Measurements from ENCODE around the gene PGF.

PGF gene

GRCh38 chr14:74978416-74978947 is 23.1 kb upstream of the PGF start:
- Histone ChIP-seq H3K4me1 (ENCODE audit: control insufficient read depth, insufficient read depth, low read length, poor library complexity, severe bottlenecking) (peaks cover 53% of the 10 kb centered on the region), H3K4me3 (ENCODE audit: extremely low read depth, insufficient read depth, low read length, poor library complexity, severe bottlenecking) (no peak overlapping the region), H3K9me3 (ENCODE audit: control insufficient read depth, low read length) (no peaks in the 10 kb centered on the region), H3K36me3 (ENCODE audit: control insufficient read depth, insufficient read depth, low read length) (no peaks in the 10 kb centered on the region), H3K27ac (ENCODE audit: low read depth, low read length, severe bottlenecking) (no peak overlapping the region)
- WGBS, 2 experiments (ENCODE audit: insufficient coverage in 2 of 2) = 48 to 70% methylated on average over 6 to 7 of the region's 11 CpGs

GRCh38 chr14:74977901-74978385 is 22.5 kb upstream of the PGF start:
- WGBS, 2 experiments (ENCODE audit: insufficient coverage in 2 of 2) = 53 to 77% methylated on average over 2 to 3 of the region's 6 CpGs
- H3K27ac ChIP-seq (ENCODE audit: low read depth, low read length, severe bottlenecking) = no peak overlapping the region
- peaks cover 58% of the 10 kb centered on the region for H3K4me1 ChIP-seq (ENCODE audit: control insufficient read depth, insufficient read depth, low read length, poor library complexity, severe bottlenecking)
- no peaks in the 10 kb centered on the region for H3K36me3 ChIP-seq (ENCODE audit: control insufficient read depth, insufficient read depth, low read length)
- H3K4me3 ChIP-seq (ENCODE audit: extremely low read depth, insufficient read depth, low read length, poor library complexity, severe bottlenecking) = no peak overlapping the region
- no peaks in the 10 kb centered on the region for H3K9me3 ChIP-seq (ENCODE audit: control insufficient read depth, low read length)

GRCh38 chr14:74977164-74977900 is 21.9 kb upstream of the PGF start:
- Histone ChIP-seq H3K9me3 (ENCODE audit: control insufficient read depth, low read length) (no peaks in the 10 kb centered on the region), H3K4me1 (ENCODE audit: control insufficient read depth, insufficient read depth, low read length, poor library complexity, severe bottlenecking) (peaks cover 56% of the 10 kb centered on the region), H3K4me3 (ENCODE audit: extremely low read depth, insufficient read depth, low read length, poor library complexity, severe bottlenecking) (no peak overlapping the region), H3K36me3 (ENCODE audit: control insufficient read depth, insufficient read depth, low read length) (no peaks in the 10 kb centered on the region), H3K27ac (ENCODE audit: low read depth, low read length, severe bottlenecking) (no peak overlapping the region)
- WGBS, 2 experiments (ENCODE audit: insufficient coverage in 2 of 2) = 93 to 94% methylated on average over 10 to 11 of the region's 12 CpGs

DNA sequence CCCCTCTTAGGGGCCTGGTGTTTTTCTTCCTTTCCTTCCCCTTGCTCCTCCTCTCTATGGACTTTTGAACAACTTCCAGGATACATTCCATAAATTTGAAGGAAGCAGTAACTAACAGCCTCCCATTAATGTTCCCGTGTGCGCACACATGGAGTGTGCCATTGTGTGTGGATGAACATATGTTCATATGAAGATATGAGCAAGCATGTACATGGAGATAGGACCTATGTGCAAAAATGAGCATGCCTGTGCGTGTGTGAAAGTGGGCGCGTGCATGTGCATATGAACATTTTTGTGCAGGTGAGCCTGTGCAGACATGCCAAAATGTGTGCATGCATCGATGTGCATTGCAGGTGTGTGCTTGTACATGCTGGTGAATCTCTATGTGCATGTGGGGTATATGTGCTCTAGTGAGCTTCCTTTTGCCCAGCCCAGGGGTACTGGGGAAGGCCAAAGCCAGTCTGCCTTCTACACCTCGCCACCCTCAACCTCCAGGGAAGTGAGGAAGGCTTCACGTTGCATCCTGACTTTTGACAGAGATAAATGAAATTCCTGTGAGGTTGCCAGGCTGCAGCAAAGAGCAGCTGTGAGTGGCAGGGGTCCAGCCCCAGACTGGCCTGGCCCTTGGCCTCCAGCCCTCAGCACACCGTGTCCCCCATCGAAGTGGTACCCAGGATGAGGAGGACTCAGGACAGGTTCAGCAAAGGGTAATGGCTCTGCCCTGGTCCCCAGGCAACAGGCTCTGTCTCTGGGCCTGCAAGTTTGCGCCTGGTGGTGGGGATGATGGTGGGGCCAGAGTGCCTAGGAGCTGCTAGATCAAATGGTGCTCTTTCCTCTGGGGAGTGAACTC is 21.1 kb upstream of the PGF start:
- Histone ChIP-seq H3K36me3 (ENCODE audit: control insufficient read depth, insufficient read depth, low read length) (no peaks in the 10 kb centered on the region), H3K4me1 (ENCODE audit: control insufficient read depth, insufficient read depth, low read length, poor library complexity, severe bottlenecking) (peaks cover 52% of the 10 kb centered on the region), H3K27ac (ENCODE audit: low read depth, low read length, severe bottlenecking) (no peak overlapping the region), H3K9me3 (ENCODE audit: control insufficient read depth, low read length) (no peaks in the 10 kb centered on the region), H3K4me3 (ENCODE audit: extremely low read depth, insufficient read depth, low read length, poor library complexity, severe bottlenecking) (no peak overlapping the region)
- WGBS, 2 experiments (ENCODE audit: insufficient coverage in 2 of 2) = 91 to 92% methylated on average over 8 to 10 of the region's 11 CpGs

- Histone ChIP-seq H3K4me1 (ENCODE audit: control insufficient read depth, insufficient read depth, low read length, poor library complexity, severe bottlenecking) (peaks cover 40% of the 10 kb centered on the region), H3K27ac (ENCODE audit: low read depth, low read length, severe bottlenecking) (no peak overlapping the region), H3K4me3 (ENCODE audit: extremely low read depth, insufficient read depth, low read length, poor library complexity, severe bottlenecking) (no peak overlapping the region), H3K36me3 (ENCODE audit: control insufficient read depth, insufficient read depth, low read length) (no peaks in the 10 kb centered on the region), H3K9me3 (ENCODE audit: control insufficient read depth, low read length) (no peaks in the 10 kb centered on the region)
- WGBS, 2 experiments (ENCODE audit: insufficient coverage in 2 of 2) = 88 to 99% methylated on average over 5 to 9 of the region's 12 CpGs
These were observed 19.8 kb upstream of the PGF start for GRCh38 chr14:74975059-74975810.

DNA sequence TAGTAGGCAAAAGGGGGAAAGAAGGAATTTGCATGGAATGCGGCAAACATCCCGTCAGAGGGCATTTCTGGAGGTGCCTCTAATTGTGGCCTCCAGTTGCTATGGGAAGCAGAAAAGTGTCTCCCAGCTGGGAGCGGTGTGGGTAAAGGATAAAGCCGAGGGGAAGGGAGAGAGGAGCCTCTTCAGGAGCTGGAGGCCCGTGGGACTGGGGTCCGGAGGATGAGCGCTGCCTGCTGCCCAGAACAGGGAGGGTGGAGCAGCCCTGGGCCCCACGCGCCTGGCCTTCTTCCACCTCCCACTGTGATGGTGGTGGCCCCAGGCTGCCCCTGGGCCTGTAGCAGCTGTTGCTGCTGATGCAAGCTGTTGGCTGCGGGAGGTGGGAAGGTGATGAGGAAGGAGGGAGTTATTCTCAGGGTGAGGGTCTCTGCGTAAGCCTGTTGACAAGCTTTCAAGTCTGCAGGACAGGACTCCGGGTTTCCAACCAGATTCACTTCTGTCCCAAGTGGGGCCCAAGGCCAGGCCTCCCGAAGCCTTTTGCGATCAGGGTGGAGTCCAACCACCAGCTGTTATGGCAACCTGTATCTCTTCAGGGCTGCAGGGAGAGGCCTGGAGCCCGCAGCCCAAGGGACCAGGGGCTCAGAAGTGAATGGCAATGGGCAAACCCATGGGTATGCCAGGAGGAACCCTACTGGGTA is 19.1 kb upstream of the PGF start:
- peak overlapping the region; percentile 53 for H3K27ac ChIP-seq (ENCODE audit: low read depth, low read length, severe bottlenecking)
- no peaks in the 10 kb centered on the region for H3K36me3 ChIP-seq (ENCODE audit: control insufficient read depth, insufficient read depth, low read length)
- no peaks in the 10 kb centered on the region for H3K9me3 ChIP-seq (ENCODE audit: control insufficient read depth, low read length)
- peaks cover 33% of the 10 kb centered on the region for H3K4me1 ChIP-seq (ENCODE audit: control insufficient read depth, insufficient read depth, low read length, poor library complexity, severe bottlenecking)
- H3K4me3 ChIP-seq (ENCODE audit: extremely low read depth, insufficient read depth, low read length, poor library complexity, severe bottlenecking) = no peak overlapping the region
- WGBS, 2 experiments (ENCODE audit: insufficient coverage in 2 of 2) = 59 to 75% methylated on average over 9 to 12 of the region's 15 CpGs

GRCh38 chr14:74973905-74974363 is 18.5 kb upstream of the PGF start:
- H3K36me3 ChIP-seq (ENCODE audit: control insufficient read depth, insufficient read depth, low read length) = no peaks in the 10 kb centered on the region
- H3K9me3 ChIP-seq (ENCODE audit: control insufficient read depth, low read length) = no peaks in the 10 kb centered on the region
- no peak overlapping the region for H3K4me3 ChIP-seq (ENCODE audit: extremely low read depth, insufficient read depth, low read length, poor library complexity, severe bottlenecking)
- peaks cover 30% of the 10 kb centered on the region for H3K4me1 ChIP-seq (ENCODE audit: control insufficient read depth, insufficient read depth, low read length, poor library complexity, severe bottlenecking)
- WGBS, 2 experiments (ENCODE audit: insufficient coverage in 2 of 2) = 89 to 100% methylated on average over 3 to 5 of the region's 5 CpGs
- H3K27ac ChIP-seq (ENCODE audit: low read depth, low read length, severe bottlenecking) = no peak overlapping the region

- Histone ChIP-seq H3K4me3 (ENCODE audit: extremely low read depth, insufficient read depth, low read length, poor library complexity, severe bottlenecking) (no peak overlapping the region), H3K4me1 (ENCODE audit: control insufficient read depth, insufficient read depth, low read length, poor library complexity, severe bottlenecking) (peaks cover 24% of the 10 kb centered on the region), H3K9me3 (ENCODE audit: control insufficient read depth, low read length) (no peaks in the 10 kb centered on the region), H3K27ac (ENCODE audit: low read depth, low read length, severe bottlenecking) (no peak overlapping the region), H3K36me3 (ENCODE audit: control insufficient read depth, insufficient read depth, low read length) (no peaks in the 10 kb centered on the region)
- WGBS, 2 experiments (ENCODE audit: insufficient coverage in 2 of 2) = 90 to 93% methylated on average over 11 to 15 of the region's 15 CpGs
These were observed 17.7 kb upstream of the PGF start for GRCh38 chr14:74973003-74973653.

- no peak overlapping the region for H3K27ac ChIP-seq (ENCODE audit: low read depth, low read length, severe bottlenecking)
- H3K9me3 ChIP-seq (ENCODE audit: control insufficient read depth, low read length) = no peaks in the 10 kb centered on the region
- 90 to 100% methylated on average over 1 of the region's 1 CpG for WGBS, 2 experiments (ENCODE audit: insufficient coverage in 2 of 2)
- H3K36me3 ChIP-seq (ENCODE audit: control insufficient read depth, insufficient read depth, low read length) = no peaks in the 10 kb centered on the region
- H3K4me3 ChIP-seq (ENCODE audit: extremely low read depth, insufficient read depth, low read length, poor library complexity, severe bottlenecking) = no peak overlapping the region
- H3K4me1 ChIP-seq (ENCODE audit: control insufficient read depth, insufficient read depth, low read length, poor library complexity, severe bottlenecking) = peaks cover 8% of the 10 kb centered on the region
These were observed 13.4 kb upstream of the PGF start for GRCh38 chr14:74968811-74969210.
